Measurements from ENCODE around the gene SUSD1.

The SUSD1 gene

GRCh38 chr9:111993319-111993718 lies 181.8 kb downstream of the SUSD1 start:
- in situ Hi-C loops (cut with MboI; ENCODE audit: low sequenced_read_pairs): no loop called here

DNA sequence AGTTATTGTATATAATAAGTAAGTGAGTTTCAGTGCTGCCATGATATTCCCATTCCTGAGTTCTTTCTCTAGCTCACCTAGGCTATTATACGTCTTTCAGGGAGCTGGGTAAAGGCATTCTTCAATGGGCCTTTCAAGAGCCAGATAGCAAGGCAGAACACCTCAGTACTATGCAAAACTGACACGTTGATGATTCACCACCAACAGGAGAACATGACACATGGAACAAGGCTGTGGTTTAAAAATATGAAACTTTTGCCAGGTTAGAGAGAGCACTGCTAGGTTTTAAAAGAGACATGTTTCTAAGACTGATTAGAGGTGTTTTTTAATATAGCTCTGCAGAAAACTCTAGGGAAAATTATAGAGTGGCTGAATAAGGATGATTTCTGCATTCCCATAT lies 182.6 kb downstream of the SUSD1 start:
- in situ Hi-C loops (cut with MboI; ENCODE audit: low sequenced_read_pairs): no loop called here

- in situ Hi-C loops (cut with MboI; ENCODE audit: low sequenced_read_pairs): no loop called here
Observed at GRCh38 chr9:111991179-111991578, 183.9 kb downstream of the SUSD1 start.
